GM12878 (cell line): ENCODE data around the gene SEMA4G. TPM values are rescaled to one million over a fixed set of nuclear protein-coding genes. Genes with fewer than 3 reads are reported as not detected.

Source experiments
- ATAC-seq: fragments of 200-7000 bp; cut with Tn5 transposase; 3 replicates; pipeline ENCODE4 v1.9.1; 2020; ENCODE audit warnings: mild to moderate bottlenecking, moderate library complexity
- BruUV-seq: library from RNA; stranded (reverse); fragments of 400-500 nt; replicated peaks from 2 replicates; lab custom pipeline; 2021; lab: Mats Ljungman, UMichigan
- CTCF ChIA-PET: fragments of 300-600 bp; sonication (Branson Sonifier 250); formaldehyde crosslinking; extraction: SDS; loops from one replicate; lab custom pipeline; 2021; ENCODE audit warnings: inconsistent platforms; lab: Yijun Ruan, JAX
- POLR2A ChIA-PET: fragments of 350-600 bp; formaldehyde crosslinking; extraction: SDS; loops from one replicate; lab custom pipeline; 2021; ENCODE audit warnings: inconsistent platforms; lab: Charles Lee
- RAD21 ChIA-PET: fragments of 300-600 bp; sonication (Branson Sonifier 250); formaldehyde crosslinking; loops from one replicate; lab custom pipeline; 2023; ENCODE audit warnings: antibody characterized with exemption; ENCODE audit not compliant: unreplicated experiment; lab: Charles Lee
- SMC1A ChIA-PET: fragments of 300-600 bp; sonication (Branson Sonifier 250); formaldehyde crosslinking; loops from one replicate; lab custom pipeline; 2023; ENCODE audit not compliant: unreplicated experiment, uncharacterized antibody; lab: Charles Lee
- DNase-seq: peaks from one replicate; pipeline ENCODE4 v3.0.0-alpha.2; 2011; ENCODE audit warnings: low read depth, low spot score
- FAIRE-seq: peaks from 3 replicates; lab custom pipeline; 2011; peaks lifted over from hg19 to GRCh38; lab: Jason Lieb, UNC
- H2AFZ ChIP-seq: 2 replicates; pipeline ENCODE4 v1.6.0; 2011; ENCODE audit warnings: low read depth, low read length, control low read depth; ENCODE audit not compliant: control insufficient read depth
- H3K27ac ChIP-seq: 2 replicates; pipeline ENCODE4 v1.5.1; 2011; ENCODE audit warnings: control low read depth; ENCODE audit not compliant: control insufficient read depth, insufficient read depth
- H3K27me3 ChIP-seq, 2 experiments: replicated peaks in 1 of 2; 2 replicates each; pipeline versions ENCODE4 v1.6.0 to v1.6.1; 2011; ENCODE audit warnings: low read length in 1 of 2; ENCODE audit not compliant: control insufficient read depth in 2 of 2, insufficient read depth in 2 of 2
- H3K36me3 ChIP-seq, 2 experiments: 2 replicates each; pipeline ENCODE4 v1.5.1; 2011; ENCODE audit warnings: low read length in 1 of 2; ENCODE audit not compliant: control insufficient read depth in 2 of 2, insufficient read depth in 2 of 2
- H3K4me1 ChIP-seq: 2 replicates; pipeline ENCODE4 v1.6.1; 2011; ENCODE audit warnings: mild to moderate bottlenecking, low read length, moderate library complexity, mixed read lengths; ENCODE audit not compliant: control insufficient read depth, insufficient read depth
- H3K4me2 ChIP-seq: 2 replicates; pipeline ENCODE4 v1.6.0; 2011; ENCODE audit warnings: control low read depth; ENCODE audit not compliant: control insufficient read depth, insufficient read depth
- H3K4me3 ChIP-seq: fragments of 200-600 bp; sonication (generic); 2 replicates; pipeline ENCODE4 v1.5.1; 2016
- H3K79me2 ChIP-seq: 2 replicates; pipeline ENCODE4 v1.6.0; 2011; ENCODE audit warnings: low read length; ENCODE audit not compliant: control insufficient read depth, insufficient read depth
- H3K9ac ChIP-seq: 2 replicates; pipeline ENCODE4 v1.8.0; 2011; ENCODE audit warnings: low read length, control low read depth, mixed read lengths; ENCODE audit not compliant: control insufficient read depth, insufficient read depth
- H3K9me3 ChIP-seq: replicated peaks from 3 replicates; pipeline ENCODE4 v1.5.1; 2011; ENCODE audit warnings: mild to moderate bottlenecking, low read length; ENCODE audit not compliant: control insufficient read depth, insufficient read depth
- H4K20me1 ChIP-seq: 2 replicates; pipeline ENCODE4 v1.6.0; 2011; ENCODE audit not compliant: control insufficient read depth, insufficient read depth
- CHD2 ChIP-seq: IDR thresholded peaks from 2 replicates; pipeline ENCODE4 v1.6.1; 2011; ENCODE audit warnings: low read depth, low read length, improper control_type of control experiment, borderline replicate concordance
- HCFC1 ChIP-seq: fragments of 150-350 bp; IDR thresholded peaks from 2 replicates; pipeline ENCODE4 v1.6.1; 2014; ENCODE audit warnings: low read length
- IKZF2 ChIP-seq, 2 experiments: fragments of 450-650 bp; IDR thresholded peaks; 2 replicates each; pipeline ENCODE4 v1.6.1; 2017; ENCODE audit warnings: mild to moderate bottlenecking in 2 of 2, moderate library complexity in 2 of 2
- NR2C1 ChIP-seq: fragments of 450-650 bp; IDR thresholded peaks from 2 replicates; pipeline ENCODE4 v1.6.1; 2017; ENCODE audit warnings: antibody characterized with exemption, mild to moderate bottlenecking, moderate library complexity
- NR2C2 ChIP-seq: IDR thresholded peaks from 2 replicates; pipeline ENCODE4 v1.6.1; 2011; ENCODE audit warnings: borderline replicate concordance, low read depth; ENCODE audit not compliant: control insufficient read depth, insufficient read length
- POLR2A ChIP-seq: IDR thresholded peaks from 2 replicates; pipeline ENCODE4 v1.6.1; 2011; ENCODE audit warnings: low read depth, mild to moderate bottlenecking, low read length
- RAD51 ChIP-seq: fragments of 450-650 bp; IDR thresholded peaks from 2 replicates; pipeline ENCODE4 v1.6.1; 2016; ENCODE audit warnings: moderate library complexity, mild to moderate bottlenecking, inconsistent platforms
- RB1 ChIP-seq: fragments of 450-650 bp; formaldehyde crosslinking; IDR thresholded peaks from 2 replicates; pipeline ENCODE4 v1.6.1; 2017; ENCODE audit warnings: mild to moderate bottlenecking, borderline replicate concordance
- RBBP5 ChIP-seq: fragments of 200-600 bp; sonication (generic); conservative IDR thresholded peaks from 2 replicates; pipeline ENCODE4 v1.6.1; 2016
- WRNIP1 ChIP-seq: IDR thresholded peaks from 2 replicates; pipeline ENCODE4 v1.6.1; 2011; ENCODE audit warnings: low read depth, low read length, improper control_type of control experiment, borderline replicate concordance
- ZBTB11 ChIP-seq: fragments of 450-650 bp; formaldehyde crosslinking; IDR thresholded peaks from 2 replicates; pipeline ENCODE4 v1.5.0; 2022; ENCODE audit warnings: mild to moderate bottlenecking, missing genetic modification characterization
- ZNF384 ChIP-seq: IDR thresholded peaks from 2 replicates; pipeline ENCODE4 v1.6.1; 2012; ENCODE audit warnings: low read depth, mild to moderate bottlenecking, low read length, improper control_type of control experiment, borderline replicate concordance
- WGBS: methylation state at CpG from one replicate; pipeline ENCODE4 v1.1.6; 2016; ENCODE audit warnings: low lambda C conversion rate; ENCODE audit not compliant: insufficient replicate concordance, insufficient coverage; ENCODE audit errors: missing lambda C conversion rate; 5-methylcytosine and 5-hydroxymethylcytosine counted together
- in situ Hi-C: fragments of 300-500 bp; cut with MboI; formaldehyde crosslinking; loops from 9 replicates; pipeline ENCODE4 v1.14.3; 2018; ENCODE audit warnings: mixed read lengths
- intact Hi-C: fragments of 100-400 bp; cut with micrococcal nuclease; formaldehyde crosslinking; loops from one replicate; pipeline ENCODE4 v1.14.2; 2022; ENCODE audit not compliant: unreplicated experiment
- polyA plus RNA-seq, 11 experiments: library from polyadenylated mRNA; depleted of rRNA in 4 of 11; unstranded in 6 of 11; stranded (reverse) in 5 of 11; fragments of >200 nt; fragmentation: Nextera tagmentation in 4 of 11; fragmentation: Illumina TruSeq in 1 of 11; extraction: Ambion mirVana in 4 of 11; extraction: Trizol in 1 of 11; gene quantifications; 1 replicate in 1 of 11; 2 replicates in 10 of 11; pipeline versions ENCODE4 v1.2.1 to v1.2.3, GENCODE V29; 2011 to 2016; ENCODE audit warnings: inconsistent platforms in 2 of 11, missing spikeins in 2 of 11, low read depth in 1 of 11
- total RNA-seq, 4 experiments: library from RNA; depleted of rRNA in 3 of 4; stranded (reverse); fragments of >200 nt in 3 of 4; fragmentation: Illumina TruSeq in 1 of 4; extraction: Trizol in 1 of 4; gene quantifications; 2 replicates each; pipeline versions ENCODE4 v1.2.1 to v1.2.3, GENCODE V29; 2013 to 2021
- TF ChIP-seq, protein P1 (sequence below): IDR thresholded peaks from 2 replicates; pipeline ENCODE4 v1.6.1; 2012; ENCODE audit warnings: improper control_type of control experiment, low read depth, low read length; ENCODE audit not compliant: insufficient replicate concordance

Gene SEMA4G
- total and polyA plus RNA-seq, 10 of the 15 experiments (the other 5 are each of a cell fraction or from before 2014, with no cell fraction given), result 0.09 to 2.3 (median 0.44) TPM; not detected in 4

GRCh38 chr10:100968062-100968736 is 1.1 kb upstream of the SEMA4G start:
- Histone ChIP-seq H3K9ac (no peak overlapping the region), H3K27ac (no peak overlapping the region), H3K4me2 (no peak overlapping the region), H2AFZ (no peak overlapping the region), H3K36me3 (peaks cover 2 to 4% of the 10 kb centered on the region in 2 experiments; a peak in 3 of 4 replicates), H4K20me1 (no peaks in the 10 kb centered on the region), H3K4me1 (peaks cover 3% of the 10 kb centered on the region; the same call in 1 of the 2 replicates), H3K4me3 (no peak overlapping the region), H3K9me3 (no peaks in the 10 kb centered on the region), H3K27me3 (no peaks in the 10 kb centered on the region), H3K79me2 (no peaks in the 10 kb centered on the region)
- RAD21 ChIA-PET, result no interaction called here
- in situ Hi-C loops (no loop called here), intact Hi-C loops (no loop called here)
- SMC1A ChIA-PET, result interaction anchor here (1.4 kb wide), 1 partner anchor 11 kb away, joined by 4 read pairs; no protein-coding TSS in a partner anchor
- WGBS, result 93% methylated on average over 2 of the region's 2 CpGs
- ATAC-seq, result no peak
- CTCF ChIA-PET, result interaction anchor here (0.8 to 4.6 kb wide), 5 partner anchors 10 to 128 kb away, joined by 3 to 29 read pairs (median 5); no protein-coding TSS in a partner anchor
- no peak for FAIRE-seq
- no TSS peak for BruUV-seq
- DNase-seq, result no peak
- POLR2A ChIA-PET, result interaction anchor here (2.3 kb wide), 1 partner anchor 17 kb away, joined by 6 read pairs; no protein-coding TSS in a partner anchor
- TF ChIP-seq ZNF384 (no peak), CHD2 (no peak), RBBP5 (no peak), IKZF2 (IDR thresholded peaks at IDR 0.05) (no peak), NR2C2 (no peak), ZBTB11 (no peak), NR2C1 (no peak), RAD51 (no peak), RB1 (no peak), WRNIP1 (no peak), POLR2A (no peak), HCFC1 (no peak)
- TF ChIP-seq, protein P1, sequence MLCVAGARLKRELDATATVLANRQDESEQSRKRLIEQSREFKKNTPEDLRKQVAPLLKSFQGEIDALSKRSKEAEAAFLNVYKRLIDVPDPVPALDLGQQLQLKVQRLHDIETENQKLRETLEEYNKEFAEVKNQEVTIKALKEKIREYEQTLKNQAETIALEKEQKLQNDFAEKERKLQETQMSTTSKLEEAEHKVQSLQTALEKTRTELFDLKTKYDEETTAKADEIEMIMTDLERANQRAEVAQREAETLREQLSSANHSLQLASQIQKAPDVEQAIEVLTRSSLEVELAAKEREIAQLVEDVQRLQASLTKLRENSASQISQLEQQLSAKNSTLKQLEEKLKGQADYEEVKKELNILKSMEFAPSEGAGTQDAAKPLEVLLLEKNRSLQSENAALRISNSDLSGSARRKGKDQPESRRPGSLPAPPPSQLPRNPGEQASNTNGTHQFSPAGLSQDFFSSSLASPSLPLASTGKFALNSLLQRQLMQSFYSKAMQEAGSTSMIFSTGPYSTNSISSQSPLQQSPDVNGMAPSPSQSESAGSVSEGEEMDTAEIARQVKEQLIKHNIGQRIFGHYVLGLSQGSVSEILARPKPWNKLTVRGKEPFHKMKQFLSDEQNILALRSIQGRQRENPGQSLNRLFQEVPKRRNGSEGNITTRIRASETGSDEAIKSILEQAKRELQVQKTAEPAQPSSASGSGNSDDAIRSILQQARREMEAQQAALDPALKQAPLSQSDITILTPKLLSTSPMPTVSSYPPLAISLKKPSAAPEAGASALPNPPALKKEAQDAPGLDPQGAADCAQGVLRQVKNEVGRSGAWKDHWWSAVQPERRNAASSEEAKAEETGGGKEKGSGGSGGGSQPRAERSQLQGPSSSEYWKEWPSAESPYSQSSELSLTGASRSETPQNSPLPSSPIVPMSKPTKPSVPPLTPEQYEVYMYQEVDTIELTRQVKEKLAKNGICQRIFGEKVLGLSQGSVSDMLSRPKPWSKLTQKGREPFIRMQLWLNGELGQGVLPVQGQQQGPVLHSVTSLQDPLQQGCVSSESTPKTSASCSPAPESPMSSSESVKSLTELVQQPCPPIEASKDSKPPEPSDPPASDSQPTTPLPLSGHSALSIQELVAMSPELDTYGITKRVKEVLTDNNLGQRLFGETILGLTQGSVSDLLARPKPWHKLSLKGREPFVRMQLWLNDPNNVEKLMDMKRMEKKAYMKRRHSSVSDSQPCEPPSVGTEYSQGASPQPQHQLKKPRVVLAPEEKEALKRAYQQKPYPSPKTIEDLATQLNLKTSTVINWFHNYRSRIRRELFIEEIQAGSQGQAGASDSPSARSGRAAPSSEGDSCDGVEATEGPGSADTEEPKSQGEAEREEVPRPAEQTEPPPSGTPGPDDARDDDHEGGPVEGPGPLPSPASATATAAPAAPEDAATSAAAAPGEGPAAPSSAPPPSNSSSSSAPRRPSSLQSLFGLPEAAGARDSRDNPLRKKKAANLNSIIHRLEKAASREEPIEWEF, result no peak
